Small intestine (tissue), 7 donors: Measurements from ENCODE around the gene PDE6B. TPM values are rescaled to one million over a fixed set of nuclear protein-coding genes. Genes with fewer than 3 reads are reported as not detected.
"Not testable (repeated sequence)": the region's sequence is repeated elsewhere in the genome, so short reads cannot be mapped to it uniquely, and the experiment has no call there.

Source experiments
- DNase-seq, 2 donors: peaks; one replicate each; pipeline versions ENCODE4 v3.0.0 to v3.0.0-alpha.2; 2013
- FAIRE-seq: peaks from 2 replicates; lab custom pipeline; 2012; peaks lifted over from hg19 to GRCh38; lab: Jason Lieb, UNC
- H3K27ac ChIP-seq, 3 donors: one replicate each; pipeline ENCODE4 v1.5.1; 2013; ENCODE audit warnings: low read length in 2 of 3, mild to moderate bottlenecking in 2 of 3, control low read depth in 1 of 3, inconsistent platforms in 1 of 3, low read depth in 1 of 3, moderate library complexity in 1 of 3
- H3K27me3 ChIP-seq, 3 donors: one replicate each; pipeline ENCODE4 v1.6.1; 2013; ENCODE audit warnings: low read length in 3 of 3, inconsistent platforms in 1 of 3; ENCODE audit not compliant: control insufficient read depth in 3 of 3, insufficient read depth in 3 of 3
- H3K36me3 ChIP-seq, 3 donors: one replicate each; pipeline ENCODE4 v1.6.1; 2013; ENCODE audit warnings: low read length in 3 of 3, inconsistent platforms in 1 of 3, low read depth in 1 of 3, mild to moderate bottlenecking in 1 of 3, moderate library complexity in 1 of 3; ENCODE audit not compliant: control insufficient read depth in 3 of 3, insufficient read depth in 2 of 3
- H3K4me1 ChIP-seq, 3 donors: one replicate each; pipeline ENCODE4 v1.6.1; 2013; ENCODE audit warnings: low read length in 2 of 3, inconsistent platforms in 1 of 3, low read depth in 1 of 3, mild to moderate bottlenecking in 1 of 3, moderate library complexity in 1 of 3; ENCODE audit not compliant: control insufficient read depth in 3 of 3, insufficient read depth in 2 of 3
- H3K4me3 ChIP-seq, 3 donors: one replicate each; pipeline ENCODE4 v1.5.1; 2013; ENCODE audit warnings: low read length in 3 of 3, control low read depth in 1 of 3, inconsistent platforms in 1 of 3, low read depth in 1 of 3, mild to moderate bottlenecking in 1 of 3, moderate library complexity in 1 of 3
- H3K9me3 ChIP-seq, 2 donors: one replicate each; pipeline ENCODE4 v1.6.1; 2013; ENCODE audit warnings: low read depth in 1 of 2, low read length in 1 of 2; ENCODE audit not compliant: control insufficient read depth in 2 of 2, insufficient read depth in 1 of 2
- WGBS, 3 donors: extraction: QIAGEN DNeasy Blood & Tissue Kit; methylation state at CpG; one replicate each; pipeline ENCODE4 v1.1.7; 2013; 5-methylcytosine and 5-hydroxymethylcytosine counted together
- polyA plus RNA-seq, 4 donors: library from polyadenylated mRNA; stranded (reverse) in 3 of 4; unstranded in 1 of 4; fragments of 200-250 nt in 3 of 4; fragments of 120-200 nt in 1 of 4; gene quantifications; one replicate each; pipeline versions ENCODE4 v1.2.1 to v1.2.3, GENCODE V29; 2013
- donor health status: healthy with polysubstance abuse.
- donor health status: control.
- donor health status: control.
- donor health status: Bipolar disorder and iron deficiency.
- donor health status: healthy.

Gene PDE6B
- polyA plus RNA-seq, 4 donors = 1.8 to 35.2 TPM; not detected in 2

DNA sequence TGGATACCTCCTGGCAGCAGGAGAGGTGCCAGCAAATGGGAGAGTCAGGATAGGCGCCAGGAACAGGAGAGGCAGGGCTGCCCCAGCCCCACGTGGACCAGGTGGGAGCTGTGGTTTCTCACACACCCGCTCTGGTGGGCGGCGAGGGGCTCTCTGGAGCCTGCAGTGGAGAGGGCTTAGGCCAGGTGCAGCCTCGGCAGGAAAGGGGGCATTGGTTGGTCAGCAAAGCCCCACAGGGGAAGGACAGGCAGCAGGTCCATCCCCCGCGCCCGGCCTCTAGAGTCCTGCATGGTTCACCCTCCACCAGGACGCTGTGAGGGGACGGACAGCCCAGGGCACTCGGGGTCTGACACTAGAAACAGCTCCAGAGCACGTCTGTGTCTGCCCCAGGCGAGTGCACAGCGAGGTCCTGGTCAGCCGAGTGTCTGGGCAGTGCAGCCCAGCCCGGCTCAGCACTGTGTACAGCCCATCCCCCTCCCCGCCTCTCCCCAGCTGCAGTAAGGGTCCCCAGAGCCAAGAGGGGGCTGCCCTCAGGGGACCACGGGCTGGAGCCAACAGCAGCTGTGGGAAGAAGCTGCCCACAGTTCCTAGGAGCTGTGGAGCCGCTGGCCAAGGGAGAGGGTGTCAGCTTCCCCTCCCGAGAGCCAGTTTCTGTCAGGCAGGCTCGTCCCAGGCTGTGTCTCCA lies 40.5 kb downstream of the PDE6B start:
- 63 to 74% (median 73%) methylated on average over 15 to 22 of the region's 22 CpGs for WGBS, 3 donors
- DNase-seq = no peak
- Histone ChIP-seq H3K27me3 (no peaks in the 10 kb centered on the region), H3K4me3 (no peak overlapping the region), H3K9me3 (no peaks in the 10 kb centered on the region), H3K4me1 (no peaks in the 10 kb centered on the region), H3K36me3 (peaks cover 0 to 7% (median 2%) of the 10 kb centered on the region in 3 donors), H3K27ac (no peak overlapping the region)
- FAIRE-seq = no peak

DNA sequence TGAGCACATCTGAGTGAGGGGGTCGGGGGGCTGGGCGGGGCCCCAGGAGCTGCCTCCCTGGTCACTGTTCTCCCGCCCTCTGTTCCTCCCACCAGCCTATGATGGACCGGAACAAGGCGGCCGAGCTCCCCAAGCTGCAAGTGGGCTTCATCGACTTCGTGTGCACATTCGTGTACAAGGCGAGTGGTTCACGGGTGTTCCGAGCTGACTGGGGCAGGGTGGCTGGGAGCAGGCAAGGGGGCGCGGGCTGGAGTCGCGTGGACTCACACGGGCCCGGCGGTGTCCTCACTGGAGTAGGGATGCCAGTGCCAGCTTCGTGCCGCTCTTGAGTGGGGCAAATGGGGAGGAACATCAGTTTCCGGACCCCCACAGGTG lies 41.0 kb downstream of the PDE6B start:
- H3K9me3 ChIP-seq = no peaks in the 10 kb centered on the region
- DNase-seq (no peak), FAIRE-seq (no peak)
- 81 to 90% (median 86%) methylated on average over 20 to 22 of the region's 22 CpGs for WGBS, 3 donors
- no peak overlapping the region for H3K4me3 ChIP-seq
- H3K27ac ChIP-seq = no peak overlapping the region
- peaks cover 1 to 12% (median 4%) of the 10 kb centered on the region in 3 donors for H3K36me3 ChIP-seq
- H3K27me3 ChIP-seq = no peaks in the 10 kb centered on the region
- no peaks in the 10 kb centered on the region for H3K4me1 ChIP-seq

DNA sequence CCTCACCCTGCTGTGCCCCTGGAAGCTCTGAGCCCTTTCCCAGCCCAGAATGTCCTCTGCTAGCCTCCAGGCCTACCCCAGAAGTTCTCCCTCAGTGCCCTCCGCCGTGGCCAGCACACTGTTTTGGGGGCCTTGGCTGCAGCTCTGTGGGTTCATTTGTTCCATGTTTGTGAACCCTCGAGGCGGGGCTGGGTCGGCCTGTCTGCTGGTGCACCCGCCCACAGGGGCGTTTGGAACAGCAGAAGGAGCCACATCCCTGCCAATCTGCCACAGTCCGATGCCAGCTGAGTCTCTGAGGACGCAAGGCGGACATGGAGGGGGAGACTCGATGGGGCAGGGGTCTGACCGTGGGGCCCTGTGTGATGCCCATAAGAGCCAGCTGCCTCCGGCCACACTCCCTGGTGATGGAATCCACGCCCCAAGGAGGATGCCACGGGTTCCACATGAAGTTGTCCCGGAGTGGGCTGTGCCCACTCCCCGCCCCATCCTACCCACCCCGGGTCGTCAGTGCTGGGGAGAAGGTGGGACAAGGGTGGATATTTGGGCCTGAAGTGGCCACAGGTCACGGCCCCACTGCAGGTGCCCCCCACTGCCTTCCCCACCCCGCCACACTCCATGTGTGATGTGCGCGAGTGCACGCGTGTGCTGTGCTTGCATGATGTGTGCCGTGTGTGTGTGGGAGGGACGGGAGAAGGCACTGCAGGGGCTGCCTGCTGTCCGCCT lies 41.6 kb downstream of the PDE6B start:
- Histone ChIP-seq H3K27me3 (no peaks in the 10 kb centered on the region), H3K27ac (no peak overlapping the region), H3K9me3 (no peaks in the 10 kb centered on the region), H3K36me3 (peaks cover 6 to 18% (median 6%) of the 10 kb centered on the region in 3 donors), H3K4me1 (no peaks in the 10 kb centered on the region), H3K4me3 (no peak overlapping the region)
- DNase-seq (no peak), FAIRE-seq (no peak)
- 66 to 83% (median 78%) methylated on average over 28 of the region's 28 CpGs for WGBS, 3 donors

DNA sequence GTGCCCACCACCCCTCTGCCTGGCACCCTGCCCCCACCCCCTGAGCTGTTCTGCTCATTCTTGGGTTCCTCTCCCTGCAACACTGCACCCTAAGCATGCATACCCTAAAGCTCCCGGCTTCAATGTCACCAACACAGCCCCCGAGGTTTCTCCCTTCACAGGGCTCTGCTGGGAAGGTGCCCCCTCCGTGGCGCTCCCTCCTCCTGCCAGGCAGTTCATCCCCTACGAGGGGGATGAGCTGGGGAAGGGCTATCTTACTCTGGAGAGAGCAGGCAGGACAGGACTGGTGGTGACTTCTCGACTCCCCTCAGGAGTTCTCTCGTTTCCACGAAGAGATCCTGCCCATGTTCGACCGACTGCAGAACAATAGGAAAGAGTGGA lies 42.2 kb downstream of the PDE6B start:
- Histone ChIP-seq H3K4me1 (no peaks in the 10 kb centered on the region), H3K9me3 (no peaks in the 10 kb centered on the region), H3K4me3 (no peak overlapping the region), H3K27me3 (no peaks in the 10 kb centered on the region), H3K27ac (no peak overlapping the region), H3K36me3 (peaks cover 6 to 23% (median 7%) of the 10 kb centered on the region in 3 donors)
- WGBS, 3 donors = 53 to 68% (median 54%) methylated on average over 10 of the region's 10 CpGs
- DNase-seq = no peak
- FAIRE-seq = no peak

DNA sequence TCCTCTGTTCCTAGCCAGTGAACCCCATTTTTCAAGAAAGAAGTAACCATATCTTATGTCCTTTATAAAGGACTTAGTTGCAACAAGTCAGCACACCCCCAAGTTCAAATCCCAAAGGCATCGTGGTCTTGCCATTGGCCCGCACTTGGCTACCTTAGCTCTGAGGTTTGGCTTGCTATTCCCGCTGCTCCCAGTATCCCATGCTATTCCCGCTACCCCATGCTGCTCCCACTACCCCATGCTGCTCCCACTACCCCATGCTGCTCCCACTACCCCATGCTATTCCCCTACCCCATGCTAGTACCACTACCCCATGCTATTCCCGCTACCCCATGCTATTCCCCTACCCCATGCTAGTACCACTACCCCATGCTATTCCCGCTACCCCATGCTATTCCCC lies 42.8 kb downstream of the PDE6B start:
- peaks cover 6 to 28% (median 9%) of the 10 kb centered on the region in 3 donors for H3K36me3 ChIP-seq
- not testable (repeated sequence) for H3K27ac ChIP-seq, FAIRE-seq, DNase-seq, H3K4me3 ChIP-seq, H3K4me1 ChIP-seq, H3K9me3 ChIP-seq, H3K27me3 ChIP-seq
- 86 to 92% (median 91%) methylated on average over 6 of the region's 6 CpGs for WGBS, 3 donors

DNA sequence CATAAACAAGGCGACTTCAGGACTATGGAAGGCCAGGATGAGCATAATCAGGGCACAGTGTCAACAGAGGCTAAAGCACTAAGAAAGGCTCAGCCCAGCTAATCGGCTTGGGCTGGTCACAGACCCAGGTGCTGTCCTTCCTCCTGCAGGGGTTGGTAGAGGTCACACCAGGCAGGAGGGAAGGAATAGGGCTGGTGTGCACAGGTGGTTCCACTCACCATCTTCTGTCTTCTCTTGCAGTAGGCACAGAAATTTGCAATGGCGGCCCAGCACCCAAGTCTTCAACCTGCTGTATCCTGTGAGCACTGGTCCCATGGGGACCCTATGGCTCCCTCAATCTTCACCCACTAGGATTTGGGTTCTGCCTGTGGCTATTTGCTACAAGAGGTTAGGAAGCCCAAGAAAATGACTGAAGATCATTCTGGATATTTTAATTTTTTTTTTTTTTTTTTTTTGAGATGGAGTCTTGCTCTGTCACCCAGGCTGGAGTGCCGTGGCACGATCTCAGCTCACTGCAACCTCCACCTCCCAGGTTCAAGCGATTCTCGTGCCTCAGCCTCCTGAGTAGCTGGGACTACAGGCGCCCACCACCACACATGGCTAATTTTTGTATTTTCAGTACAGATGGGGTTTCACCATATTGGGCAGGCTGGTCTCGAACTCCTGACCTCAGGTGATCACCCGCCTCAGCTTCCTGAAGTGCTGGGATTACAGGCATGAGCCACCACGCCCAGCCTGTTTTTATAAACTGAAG lies 44.6 kb downstream of the PDE6B start:
- H3K9me3 ChIP-seq, FAIRE-seq, H3K27ac ChIP-seq, DNase-seq, H3K27me3 ChIP-seq, H3K4me3 ChIP-seq: not testable (repeated sequence)
- H3K36me3 ChIP-seq = peaks cover 6 to 28% (median 9%) of the 10 kb centered on the region in 3 donors
- WGBS, 3 donors = 93 to 96% (median 93%) methylated on average over 11 of the region's 11 CpGs
- peaks cover 0 to 13% (median under 1%) of the 10 kb centered on the region in 3 donors for H3K4me1 ChIP-seq

DNA sequence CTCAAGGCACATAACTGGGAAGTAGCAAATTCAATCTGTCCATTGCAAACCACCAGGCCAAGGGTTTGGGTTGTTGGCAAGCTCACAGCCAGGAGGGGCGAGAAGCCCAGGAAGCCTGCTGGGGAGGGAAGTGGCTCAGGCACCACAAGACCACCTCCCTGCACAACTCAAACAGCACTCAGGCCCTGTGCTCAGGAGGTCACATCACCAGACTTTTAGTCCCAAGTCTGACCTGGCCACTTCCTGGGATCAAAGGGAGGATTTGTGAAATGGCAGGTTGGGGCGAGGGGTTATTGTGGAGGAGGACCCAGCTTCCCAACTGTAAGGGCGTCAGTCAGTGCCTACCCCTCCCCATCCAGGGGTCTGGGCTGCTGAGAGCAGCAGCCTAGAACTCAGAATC lies 46.4 kb downstream of the PDE6B start:
- Histone ChIP-seq H3K4me1 (peaks cover 0 to 19% (median 3%) of the 10 kb centered on the region in 3 donors), H3K4me3 (no peak overlapping the region), H3K36me3 (peaks cover 6 to 41% (median 9%) of the 10 kb centered on the region in 3 donors), H3K27me3 (no peaks in the 10 kb centered on the region), H3K9me3 (no peaks in the 10 kb centered on the region), H3K27ac (no peak overlapping the region)
- WGBS, 3 donors = 88 to 92% (median 91%) methylated on average over 3 of the region's 3 CpGs
- FAIRE-seq (no peak), DNase-seq (no peak)

DNA sequence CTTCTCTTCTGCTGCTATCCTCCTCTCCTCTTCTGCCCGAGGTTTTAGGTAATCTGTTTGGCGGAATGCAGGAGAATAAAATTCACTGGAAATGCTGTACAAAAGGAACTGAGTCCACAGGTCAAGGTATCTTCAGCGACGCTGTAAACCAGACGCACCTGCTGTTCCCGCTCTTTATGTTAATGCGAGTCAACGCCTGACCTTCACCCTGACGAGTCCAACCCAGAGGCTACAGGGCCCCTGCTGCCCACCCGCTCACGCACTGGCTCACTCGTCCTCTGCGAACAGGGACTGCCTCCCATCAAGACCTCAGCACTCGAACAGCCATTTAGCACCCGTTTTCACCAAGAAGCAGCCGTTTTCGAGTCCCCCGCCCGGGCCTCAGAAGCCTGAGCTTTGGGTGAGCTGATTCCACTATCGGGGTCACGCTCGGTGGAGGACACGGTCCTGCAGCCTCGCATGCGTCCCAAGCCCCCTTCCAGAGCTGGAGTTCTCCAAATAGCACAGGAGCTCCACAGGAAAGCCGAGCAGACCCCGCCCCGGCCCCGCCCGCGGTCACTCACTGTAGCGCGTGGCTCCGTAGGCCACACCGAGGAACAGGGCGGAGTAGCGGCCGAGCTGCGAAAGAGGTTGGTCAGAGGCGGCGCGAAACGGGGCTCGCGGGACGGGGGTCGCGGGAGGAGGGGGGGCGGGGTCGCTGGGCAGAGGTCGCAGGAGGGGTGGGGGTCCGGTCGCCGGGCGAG lies 48.1 kb downstream of the PDE6B start:
- H3K27ac ChIP-seq = peak overlapping the region; percentile 69 to 84 (median 82)
- no peaks in the 10 kb centered on the region for H3K9me3 ChIP-seq
- peak; percentile 79 to 82 for DNase-seq
- peak overlapping the region; percentile 68 to 79 (median 72) for H3K4me3 ChIP-seq
- peaks cover 2 to 28% (median 3%) of the 10 kb centered on the region in 3 donors for H3K4me1 ChIP-seq
- H3K36me3 ChIP-seq = peaks cover 6 to 40% (median 9%) of the 10 kb centered on the region in 3 donors
- FAIRE-seq = no peak
- no peaks in the 10 kb centered on the region for H3K27me3 ChIP-seq
- WGBS, 3 donors = 3 to 7% (median 6%) methylated on average over 39 to 55 of the region's 55 CpGs
